PC-3 (cell line): ENCODE measurements around the gene UCKL1. TPM values are rescaled to one million over a fixed set of nuclear protein-coding genes. Genes with fewer than 3 reads are reported as not detected.

Experiments
- ATAC-seq: fragments of 200-7000 bp; cut with Tn5 transposase; 2 replicates; pipeline ENCODE4 v1.9.1; 2020; ENCODE audit warnings: mild to moderate bottlenecking, moderate library complexity
- BruUV-seq: library from RNA; stranded (reverse); fragments of 400-500 nt; replicated peaks from 2 replicates; lab custom pipeline; 2021; lab: Mats Ljungman, UMichigan
- CTCF ChIA-PET: fragments of 300-600 bp; sonication (Branson Sonifier 250); formaldehyde crosslinking; loops from one replicate; lab custom pipeline; 2022; ENCODE audit warnings: antibody characterized with exemption; lab: Charles Lee
- POLR2A ChIA-PET: fragments of 300-600 bp; sonication (Branson Sonifier 250); formaldehyde crosslinking; loops from one replicate; lab custom pipeline; 2022; ENCODE audit warnings: antibody characterized with exemption; ENCODE audit not compliant: unreplicated experiment; lab: Charles Lee
- DNase-seq: peaks from one replicate; pipeline ENCODE4 v3.0.0-alpha.2; 2015
- H2AFZ ChIP-seq: fragments of 300-600 bp; sonication (generic); 2 replicates; pipeline ENCODE4 v1.6.0; 2016; ENCODE audit warnings: antibody characterized with exemption, low read length
- H3F3A ChIP-seq: fragments of 300-600 bp; sonication (generic); one replicate; pipeline ENCODE4 v1.6.0; 2017; ENCODE audit warnings: antibody characterized with exemption, low read length, control low read depth, mild to moderate bottlenecking; ENCODE audit not compliant: unreplicated experiment
- H3K27ac ChIP-seq: fragments of 300-600 bp; sonication (generic); 2 replicates; pipeline ENCODE4 v1.5.1; 2016; ENCODE audit warnings: mild to moderate bottlenecking, low read length
- H3K27me3 ChIP-seq: fragments of 300-600 bp; sonication (generic); 2 replicates; pipeline ENCODE4 v1.6.1; 2016; ENCODE audit warnings: low read length, mixed read lengths
- H3K36me3 ChIP-seq: fragments of 300-600 bp; sonication (generic); 2 replicates; pipeline ENCODE4 v1.6.1; 2016; ENCODE audit warnings: low read depth, mixed run types, low read length, mixed read lengths
- H3K4me1 ChIP-seq: fragments of 300-600 bp; sonication (generic); 2 replicates; pipeline ENCODE4 v1.5.1; 2016; ENCODE audit warnings: low read length; ENCODE audit not compliant: insufficient read depth
- H3K4me2 ChIP-seq: fragments of 300-600 bp; sonication (generic); 2 replicates; pipeline ENCODE4 v1.6.0; 2016; ENCODE audit warnings: low read length
- H3K4me3 ChIP-seq: fragments of 300-600 bp; sonication (generic); 2 replicates; pipeline ENCODE4 v1.5.1; 2016; ENCODE audit warnings: mild to moderate bottlenecking, low read length, mixed read lengths
- H3K79me2 ChIP-seq: fragments of 300-600 bp; sonication (generic); 2 replicates; pipeline ENCODE4 v1.6.1; 2017; ENCODE audit warnings: low read length, mixed read lengths
- H3K9ac ChIP-seq: fragments of 300-600 bp; sonication (generic); 2 replicates; pipeline ENCODE4 v1.6.0; 2016; ENCODE audit warnings: mild to moderate bottlenecking, low read length
- H3K9me2 ChIP-seq: fragments of 300-600 bp; sonication (generic); replicated peaks from 2 replicates; pipeline ENCODE4 v1.6.1; 2016; ENCODE audit warnings: mixed run types, low read length, mixed read lengths
- H3K9me3 ChIP-seq: fragments of 300-600 bp; sonication (generic); 2 replicates; pipeline ENCODE4 v1.6.1; 2016; ENCODE audit warnings: low read length, mixed read lengths
- H4K20me1 ChIP-seq: fragments of 300-600 bp; sonication (generic); 2 replicates; pipeline ENCODE4 v1.6.1; 2016; ENCODE audit warnings: low read length, mixed read lengths
- EZH2 ChIP-seq: fragments of 300-600 bp; sonication (generic); IDR thresholded peaks from one replicate; pipeline ENCODE4 v1.6.1; 2017; ENCODE audit warnings: antibody characterized with exemption, mild to moderate bottlenecking, low read length; ENCODE audit not compliant: unreplicated experiment
- EZH2phosphoT487 ChIP-seq: fragments of 300-600 bp; sonication (generic); IDR thresholded peaks from 2 replicates; pipeline ENCODE4 v1.6.1; 2018; ENCODE audit warnings: mild to moderate bottlenecking, antibody characterized with exemption, low read length, borderline replicate concordance
- intact Hi-C: fragments of 100-400 bp; cut with micrococcal nuclease; formaldehyde crosslinking; loops from 2 replicates; pipeline ENCODE4 v1.9.0; 2023
- total RNA-seq: library from RNA; depleted of rRNA; stranded (reverse); fragments of >200 nt; gene quantifications from 2 replicates; pipeline ENCODE4 v1.2.3, GENCODE V29; 2014
- TF ChIP-seq, protein P1 (sequence below): fragments of 300-600 bp; sonication (generic); conservative IDR thresholded peaks from 2 replicates; pipeline ENCODE4 v1.5.1; 2017; ENCODE audit warnings: antibody characterized with exemption, low read depth, mild to moderate bottlenecking, low read length

Gene UCKL1
- total RNA-seq, 1 experiment from 2014 or later, result 37.2 TPM

DNA sequence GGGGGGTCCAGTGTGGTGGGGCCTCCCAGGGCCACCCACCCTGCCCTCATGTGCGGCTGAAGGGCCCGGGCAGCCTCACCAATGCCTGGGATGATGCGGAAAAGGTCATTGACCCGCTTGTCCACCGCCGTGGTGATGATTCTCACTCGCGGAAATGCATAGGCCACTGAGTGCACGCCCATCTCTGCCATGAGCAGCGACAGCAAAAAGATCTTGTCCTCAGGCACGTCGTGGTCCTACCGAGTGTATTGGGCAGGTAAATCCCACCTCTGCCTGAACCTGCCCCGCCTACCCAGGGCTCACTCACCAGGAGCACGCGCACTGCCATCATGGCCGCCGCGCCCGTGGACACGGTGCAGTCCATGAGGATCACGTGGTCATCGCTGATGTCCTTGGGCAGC, 16.1 kb downstream of the UCKL1 start:
- Histone ChIP-seq H3K27ac (no peak overlapping the region), H3K36me3 (peaks cover 18% of the 10 kb centered on the region), H3K4me3 (no peak overlapping the region), H3F3A (peaks cover 9% of the 10 kb centered on the region), H3K9ac (no peak overlapping the region), H3K9me2 (no peaks in the 10 kb centered on the region), H3K4me2 (no peak overlapping the region), H2AFZ (no peak overlapping the region), H3K27me3 (no peaks in the 10 kb centered on the region), H3K79me2 (no peaks in the 10 kb centered on the region), H3K9me3 (no peaks in the 10 kb centered on the region), H3K4me1 (peaks cover 4% of the 10 kb centered on the region; the same call in 1 of the 2 replicates), H4K20me1 (peaks cover 16% of the 10 kb centered on the region; the same call in 1 of the 2 replicates)
- BruUV-seq, result TSS peak; percentile 43
- intact Hi-C loops, result no loop called here
- ATAC-seq, result no peak
- CTCF ChIA-PET, result no interaction called here
- POLR2A ChIA-PET, result interaction anchor here (0.5 kb wide), 1 partner anchor 29 kb away, joined by 5 read pairs; no protein-coding TSS in a partner anchor
- TF ChIP-seq EZH2, result no peak
- no peak for TF ChIP-seq EZH2phosphoT487
- TF ChIP-seq, protein P1, sequence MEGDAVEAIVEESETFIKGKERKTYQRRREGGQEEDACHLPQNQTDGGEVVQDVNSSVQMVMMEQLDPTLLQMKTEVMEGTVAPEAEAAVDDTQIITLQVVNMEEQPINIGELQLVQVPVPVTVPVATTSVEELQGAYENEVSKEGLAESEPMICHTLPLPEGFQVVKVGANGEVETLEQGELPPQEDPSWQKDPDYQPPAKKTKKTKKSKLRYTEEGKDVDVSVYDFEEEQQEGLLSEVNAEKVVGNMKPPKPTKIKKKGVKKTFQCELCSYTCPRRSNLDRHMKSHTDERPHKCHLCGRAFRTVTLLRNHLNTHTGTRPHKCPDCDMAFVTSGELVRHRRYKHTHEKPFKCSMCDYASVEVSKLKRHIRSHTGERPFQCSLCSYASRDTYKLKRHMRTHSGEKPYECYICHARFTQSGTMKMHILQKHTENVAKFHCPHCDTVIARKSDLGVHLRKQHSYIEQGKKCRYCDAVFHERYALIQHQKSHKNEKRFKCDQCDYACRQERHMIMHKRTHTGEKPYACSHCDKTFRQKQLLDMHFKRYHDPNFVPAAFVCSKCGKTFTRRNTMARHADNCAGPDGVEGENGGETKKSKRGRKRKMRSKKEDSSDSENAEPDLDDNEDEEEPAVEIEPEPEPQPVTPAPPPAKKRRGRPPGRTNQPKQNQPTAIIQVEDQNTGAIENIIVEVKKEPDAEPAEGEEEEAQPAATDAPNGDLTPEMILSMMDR, result no peak
- no peak for DNase-seq

DNA sequence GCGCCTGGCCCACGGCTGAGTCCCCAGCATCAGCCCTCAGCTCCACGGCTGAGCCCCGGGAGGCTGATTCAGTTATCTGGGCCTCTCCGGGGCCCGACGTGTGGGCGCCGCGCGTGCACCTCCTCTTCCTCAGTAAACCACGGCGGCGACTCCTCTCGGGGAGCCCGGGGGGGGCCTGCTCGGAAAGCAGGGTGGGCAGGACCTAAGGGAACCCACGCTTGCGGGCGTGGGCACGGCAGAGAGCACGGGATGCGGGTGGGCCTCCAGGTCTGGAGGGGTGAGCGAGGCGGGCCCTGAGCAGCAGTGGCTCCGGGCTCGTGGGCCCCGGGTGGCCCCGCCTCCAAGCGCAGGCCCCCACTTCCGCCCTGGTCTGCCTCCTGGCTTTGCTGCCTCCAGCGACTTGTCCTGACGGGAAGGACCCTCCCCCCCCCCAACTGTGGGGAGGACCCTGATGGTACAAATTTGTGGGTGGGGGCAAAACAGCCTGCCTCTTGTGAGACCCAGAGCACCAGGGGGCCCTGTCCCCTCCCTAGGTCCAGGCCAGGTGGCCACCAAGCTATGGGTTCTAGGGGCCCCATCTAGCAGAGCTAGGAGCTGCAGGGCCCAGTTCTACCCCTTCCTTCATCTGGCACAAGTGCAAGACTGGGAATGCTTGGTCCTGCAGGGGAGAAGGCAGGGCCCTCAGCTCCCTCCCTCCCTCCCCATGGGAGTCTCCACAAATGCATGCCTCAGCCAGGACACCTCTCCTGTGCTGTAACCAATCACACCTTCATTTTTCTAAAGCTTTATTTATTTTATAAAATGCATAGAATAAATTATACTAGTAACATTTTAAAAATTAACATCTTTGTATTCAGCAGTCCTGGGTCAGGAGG, 16.9 kb downstream of the UCKL1 start:
- Histone ChIP-seq H3K4me1 (peaks cover 4% of the 10 kb centered on the region; the same call in 1 of the 2 replicates), H3K36me3 (peaks cover 21% of the 10 kb centered on the region), H3K9me2 (no peaks in the 10 kb centered on the region), H4K20me1 (peaks cover 16% of the 10 kb centered on the region; the same call in 1 of the 2 replicates), H3K27me3 (no peaks in the 10 kb centered on the region), H3K4me2 (no peak overlapping the region), H3F3A (peaks cover 9% of the 10 kb centered on the region), H3K27ac (no peak overlapping the region), H3K4me3 (no peak overlapping the region), H2AFZ (no peak overlapping the region), H3K9ac (no peak overlapping the region), H3K79me2 (no peaks in the 10 kb centered on the region), H3K9me3 (no peaks in the 10 kb centered on the region)
- TF ChIP-seq EZH2 (no peak), EZH2phosphoT487 (no peak)
- TF ChIP-seq, protein P1, result no peak
- POLR2A ChIA-PET, result interaction anchor here (0.5 to 0.6 kb wide), 2 partner anchors 28 to 83 kb away, joined by 5 read pairs; no protein-coding TSS in a partner anchor
- intact Hi-C loops, result no loop called here
- CTCF ChIA-PET, result no interaction called here
- DNase-seq (no peak), ATAC-seq (peak; percentile 20; the same call in 1 of the 2 replicates)
- BruUV-seq, result no TSS peak
